ENCODE results near the gene GALNTL6.

The GALNTL6 gene

DNA sequence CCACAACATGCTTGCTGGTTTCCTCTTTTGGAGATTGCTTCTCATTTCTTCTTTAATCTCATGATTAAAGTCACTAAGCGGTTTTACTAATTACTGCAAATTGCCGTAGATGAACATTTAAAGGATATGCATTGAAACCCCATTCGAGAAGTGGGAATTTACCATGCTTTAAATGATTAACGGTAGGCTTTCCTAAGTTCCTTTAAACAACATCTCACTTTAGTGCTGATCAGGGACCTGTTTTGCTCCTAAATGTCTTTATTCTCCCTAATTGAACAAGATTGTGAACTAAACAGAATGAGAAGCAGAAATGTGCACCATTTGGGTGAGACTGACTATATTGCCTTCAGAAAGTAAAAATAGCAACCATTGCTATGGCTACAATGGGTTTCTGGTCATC is 430.3 kb downstream of the GALNTL6 start:
- no peak for DNase-seq

DNA sequence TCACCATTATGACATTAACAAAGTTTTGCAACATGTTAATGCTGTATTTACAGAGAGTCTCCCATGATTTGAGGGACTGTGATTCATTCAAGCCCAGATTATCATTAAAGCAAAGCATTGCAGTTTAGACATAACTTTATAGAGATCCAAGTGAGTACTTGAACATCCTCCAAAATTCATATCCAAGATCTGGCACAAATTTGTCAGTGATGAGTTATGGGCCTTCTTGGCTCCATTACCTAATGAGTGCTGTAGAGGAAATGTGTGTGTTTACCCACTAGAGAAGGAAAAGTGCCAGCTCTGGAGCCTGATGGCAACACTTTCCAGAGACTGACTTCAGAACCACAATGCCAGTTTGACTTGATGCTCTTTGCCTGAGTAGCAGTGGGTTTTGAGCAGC is 432.3 kb downstream of the GALNTL6 start:
- DNase-seq, result no peak

DNA sequence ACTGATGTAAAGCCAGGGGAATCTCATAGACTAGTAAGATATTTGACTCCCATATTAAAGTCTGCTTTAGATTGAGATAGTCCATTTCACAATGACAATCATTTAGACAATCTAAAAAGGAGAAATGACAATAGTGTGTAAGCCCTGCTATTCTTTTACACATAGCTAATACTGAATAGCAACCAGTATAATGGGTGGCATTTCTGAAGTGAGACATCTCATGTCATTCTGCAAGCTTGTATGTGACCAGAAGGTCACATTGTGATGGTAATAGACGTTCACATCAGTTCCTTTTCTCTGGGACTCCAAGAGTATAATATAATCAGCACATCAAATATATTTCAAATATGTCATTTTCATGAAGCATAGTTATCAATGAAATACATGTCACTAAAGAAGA is 440.2 kb downstream of the GALNTL6 start:
- no peak for DNase-seq

DNA sequence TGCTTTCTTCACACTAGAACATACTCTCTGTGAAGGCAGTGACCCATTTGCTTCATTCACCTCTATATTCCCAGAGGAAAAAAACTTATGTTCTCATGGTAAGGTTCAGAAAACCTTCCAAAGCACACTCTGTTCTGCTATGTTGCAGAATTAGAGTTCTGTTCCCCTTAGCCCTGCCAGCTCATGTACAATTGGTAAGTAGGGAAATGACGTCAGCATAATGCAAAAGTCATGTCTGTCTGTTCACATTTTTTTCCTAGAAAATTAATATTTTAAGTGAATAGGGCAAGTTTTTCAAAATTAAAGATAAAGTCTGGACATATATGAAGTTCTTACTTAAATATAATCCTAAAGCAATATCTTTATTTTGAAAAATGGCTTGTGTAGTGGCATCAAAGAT is 443.6 kb downstream of the GALNTL6 start:
- DNase-seq, result no peak

DNA sequence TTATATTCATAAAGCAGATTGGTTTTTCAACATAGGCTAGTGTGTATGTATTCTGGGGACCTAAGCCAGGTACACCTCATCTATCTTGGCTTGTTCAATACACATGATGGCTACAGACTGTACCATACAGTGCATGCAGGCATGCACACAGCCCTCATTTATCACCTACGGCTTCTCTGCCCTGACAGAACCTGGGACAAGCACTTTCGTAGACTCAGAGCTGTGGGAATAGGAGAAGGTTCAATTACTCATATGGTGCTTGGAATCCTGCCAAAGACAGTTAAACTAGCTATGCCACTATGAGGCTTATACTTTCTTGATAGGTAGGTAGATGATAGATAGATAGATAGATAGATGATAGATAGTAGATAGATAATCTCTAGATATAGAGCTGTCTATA is 457.2 kb downstream of the GALNTL6 start:
- DNase-seq, result peak; percentile 42

DNA sequence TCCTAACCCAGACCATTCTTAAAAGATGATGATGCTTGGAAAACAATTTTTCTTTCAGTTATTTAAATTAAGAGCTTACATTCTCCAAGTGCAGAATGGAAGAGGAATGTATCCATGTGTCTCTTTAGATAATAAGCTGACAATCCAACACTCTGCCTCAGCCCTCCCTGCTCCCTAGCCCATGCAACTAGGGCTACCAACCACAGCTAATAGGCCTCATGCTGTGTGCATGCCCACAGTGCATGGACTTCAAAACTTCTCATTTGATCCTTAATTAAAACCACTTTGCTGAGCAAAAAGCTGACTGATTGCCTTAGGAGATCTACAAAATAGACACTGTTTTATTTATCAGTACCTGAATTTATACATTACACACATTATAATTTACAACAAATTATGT is 473.9 kb downstream of the GALNTL6 start:
- no peak for DNase-seq

DNA sequence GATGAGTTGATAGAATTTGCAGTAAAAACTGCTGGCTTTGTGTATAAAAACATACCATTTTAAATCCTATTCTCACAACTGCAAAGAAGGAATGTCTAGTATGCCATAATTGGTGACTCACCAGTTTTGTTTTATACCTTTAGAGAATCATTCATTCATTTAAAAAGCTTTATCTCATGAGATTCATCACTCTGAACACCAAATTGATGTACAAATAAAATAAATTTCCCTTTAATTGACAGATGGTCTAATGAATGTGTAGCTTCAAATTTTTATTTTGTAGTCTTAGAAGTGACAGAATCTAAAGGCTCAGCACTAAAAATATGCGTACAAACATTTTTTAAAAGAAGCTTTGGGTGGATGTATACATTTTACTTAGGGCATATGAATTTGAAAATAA is 492.5 kb downstream of the GALNTL6 start:
- no peak for DNase-seq

DNA sequence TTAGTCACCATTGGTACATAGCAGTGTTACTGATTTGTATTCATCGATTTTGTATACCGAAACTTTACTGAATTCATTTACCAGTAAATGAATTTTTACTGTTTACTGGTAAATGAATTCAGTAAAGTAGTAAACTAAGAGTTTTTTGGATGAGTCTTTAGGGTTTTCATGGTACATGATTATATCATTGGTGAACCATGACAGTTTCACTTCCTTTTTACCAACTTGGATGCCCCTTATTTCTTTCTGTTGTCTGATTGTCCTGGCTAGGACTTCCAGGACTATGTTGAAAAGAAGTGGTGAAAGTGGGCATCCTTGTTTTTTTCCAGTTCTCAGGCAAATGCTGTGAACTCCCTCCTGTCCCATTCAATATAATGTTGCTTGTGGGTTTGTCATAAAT is 494.9 kb downstream of the GALNTL6 start:
- DNase-seq, result no peak

DNA sequence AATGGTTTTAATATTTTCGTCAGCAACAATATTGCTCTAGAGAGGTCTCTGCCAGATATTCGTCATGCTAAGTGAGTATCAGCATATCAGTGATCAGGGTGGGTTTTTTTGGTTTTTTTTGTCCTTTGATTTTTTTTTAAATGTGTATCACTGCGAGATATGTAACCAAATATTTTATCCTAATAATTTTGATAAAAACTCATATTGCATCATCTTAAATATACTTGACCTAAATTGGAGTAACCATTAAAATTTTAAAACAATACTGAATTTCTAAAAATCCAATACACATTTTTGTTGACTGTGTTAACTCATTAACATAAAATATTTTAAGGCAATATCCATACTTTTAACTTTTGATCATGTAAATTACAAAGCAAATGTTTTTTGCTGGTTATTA is 498.5 kb downstream of the GALNTL6 start:
- no peak for DNase-seq

DNA sequence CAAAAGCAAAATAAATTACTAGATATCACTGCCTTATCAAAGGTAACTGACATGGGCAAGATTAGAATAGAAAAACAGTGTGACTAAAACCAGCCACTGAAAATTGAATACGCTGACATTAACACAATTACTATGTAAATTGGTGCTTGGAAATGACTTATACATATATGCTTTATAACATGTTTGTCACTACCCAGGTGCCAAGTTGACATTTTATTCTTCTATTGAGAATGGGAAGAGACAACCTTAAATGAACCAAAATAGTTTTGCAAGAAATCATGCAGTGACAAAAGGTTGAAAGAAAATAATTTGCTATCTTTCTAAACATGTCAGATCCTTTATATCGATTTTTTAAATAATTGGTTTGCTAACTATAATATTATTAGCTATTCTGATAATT is 510.1 kb downstream of the GALNTL6 start:
- DNase-seq, result no peak

DNA sequence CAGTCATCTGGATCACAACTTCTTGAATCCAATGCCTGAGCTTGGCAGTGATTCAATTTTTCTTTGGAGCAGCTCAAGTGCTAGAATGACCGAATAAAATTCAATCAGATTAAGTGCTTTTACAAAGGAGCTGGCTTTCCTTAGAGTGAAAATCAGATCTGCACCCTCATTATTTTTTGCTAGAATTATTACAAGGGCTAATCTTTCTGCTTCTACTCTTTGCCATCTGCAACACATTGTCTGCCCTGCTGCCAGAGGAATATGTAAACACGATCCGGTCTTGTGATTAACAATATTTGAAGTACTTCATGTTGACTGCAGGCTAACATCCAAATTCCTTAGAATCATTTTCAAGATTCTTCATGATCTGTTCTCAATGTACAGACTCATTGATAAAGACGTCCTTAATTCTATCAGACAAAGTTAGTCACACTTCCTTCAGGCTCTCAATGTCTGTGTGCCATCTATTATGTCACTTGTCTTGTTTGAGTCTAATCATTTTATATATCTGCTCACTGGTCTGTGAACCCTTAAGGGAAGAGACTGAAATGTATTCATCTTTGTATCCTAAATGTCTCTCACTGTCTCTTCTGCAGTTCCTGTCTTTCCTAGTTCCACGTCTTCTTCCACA is 531.2 kb downstream of the GALNTL6 start:
- DNase-seq, result no peak

DNA sequence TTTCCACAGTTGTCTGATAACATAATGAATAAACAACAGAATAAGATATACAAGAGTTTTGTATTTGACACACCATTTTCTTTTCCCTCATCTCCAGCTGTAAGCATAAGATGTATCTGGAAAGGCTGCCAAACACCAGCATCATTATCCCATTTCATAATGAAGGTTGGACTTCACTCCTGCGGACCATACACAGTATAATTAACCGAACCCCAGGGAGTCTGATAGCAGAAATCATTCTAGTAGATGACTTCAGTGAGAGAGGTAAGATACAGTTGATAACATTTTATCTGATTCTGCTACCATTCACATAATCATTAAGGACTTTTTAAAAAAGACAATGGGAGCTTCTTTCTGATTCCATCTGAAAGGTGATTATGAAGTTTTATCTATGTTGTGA is 535.2 kb downstream of the GALNTL6 start:
- DNase-seq, result no peak

DNA sequence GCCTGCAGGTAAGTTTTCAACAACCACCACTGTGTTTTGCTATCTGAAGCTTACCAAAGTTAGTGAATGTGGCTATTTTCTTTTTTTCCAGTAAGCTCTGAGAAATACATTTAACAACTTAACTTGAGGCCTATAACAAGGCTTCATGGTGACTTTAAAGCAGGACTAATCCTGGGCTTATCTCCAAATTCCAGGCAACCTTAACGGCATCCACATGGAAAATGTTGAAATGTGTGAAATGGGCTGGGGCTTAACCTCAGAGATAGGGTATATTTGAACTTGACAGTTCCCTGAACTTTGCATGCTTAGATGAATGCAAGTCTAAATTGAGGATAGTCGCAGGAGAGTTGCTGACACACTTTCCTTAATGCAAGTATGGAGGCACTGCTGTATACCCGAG is 539.2 kb downstream of the GALNTL6 start:
- no peak for DNase-seq

DNA sequence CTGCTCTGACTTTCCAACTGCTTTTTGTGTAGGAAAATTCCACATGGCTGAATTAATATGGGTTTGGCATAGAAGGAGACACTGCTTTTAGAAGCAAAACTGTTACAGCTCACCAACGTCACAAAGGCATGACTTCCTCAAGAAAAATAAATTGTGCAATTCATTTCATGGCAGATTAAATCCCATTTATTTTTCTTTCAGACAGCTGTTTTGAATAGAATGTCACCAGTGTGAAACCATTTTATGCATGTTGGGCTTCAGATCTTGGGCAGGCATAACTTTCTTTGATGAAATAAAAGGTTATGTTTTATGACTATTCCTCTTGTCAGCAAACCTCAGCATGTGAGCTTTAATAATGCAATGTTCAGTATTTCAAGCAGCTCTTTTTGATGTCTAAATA is 542.8 kb downstream of the GALNTL6 start:
- DNase-seq, result no peak

DNA sequence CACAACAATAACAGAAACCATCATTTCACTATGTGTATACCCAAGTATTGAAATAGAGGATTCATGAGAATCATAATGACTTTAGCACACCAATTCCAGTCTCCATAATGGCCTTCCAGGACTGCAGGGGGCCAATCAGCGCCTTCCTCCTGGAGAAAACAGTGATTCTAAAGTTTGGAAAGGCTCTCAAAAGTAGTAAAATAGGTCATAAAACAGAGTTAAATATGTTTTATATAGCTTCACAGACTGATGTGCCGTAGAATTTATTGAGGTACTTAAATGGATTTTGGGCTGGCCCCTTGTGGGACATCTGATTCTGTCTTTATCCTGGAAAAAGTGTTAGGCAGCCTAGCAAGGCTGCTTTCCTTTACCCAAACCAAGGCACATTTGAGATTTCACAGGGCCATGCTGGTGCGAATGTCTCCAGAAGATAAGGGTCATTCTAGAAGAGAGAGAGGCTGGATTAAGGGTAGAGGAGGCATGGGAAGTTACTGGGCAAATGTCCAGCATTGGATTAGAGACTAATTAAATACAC is 543.9 kb downstream of the GALNTL6 start:
- no peak for DNase-seq

DNA sequence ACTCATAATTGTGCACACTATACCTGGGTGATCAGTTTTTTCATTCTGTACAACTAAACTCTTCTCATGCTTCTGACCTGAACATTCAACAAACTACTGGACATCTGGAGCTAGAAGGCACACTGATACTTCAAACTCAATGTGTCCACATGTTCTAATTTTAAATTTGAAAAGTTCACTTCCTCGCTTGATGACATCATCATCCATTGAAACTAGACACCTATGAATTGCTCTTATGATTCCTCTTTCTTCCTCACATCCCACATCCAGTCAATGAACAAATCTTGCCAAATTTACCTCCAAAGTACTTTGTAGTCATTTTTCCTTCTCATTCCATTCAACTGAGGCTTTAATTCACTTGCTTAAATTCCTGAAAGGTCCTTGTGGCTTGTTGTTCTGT is 549.4 kb downstream of the GALNTL6 start:
- no peak for DNase-seq

DNA sequence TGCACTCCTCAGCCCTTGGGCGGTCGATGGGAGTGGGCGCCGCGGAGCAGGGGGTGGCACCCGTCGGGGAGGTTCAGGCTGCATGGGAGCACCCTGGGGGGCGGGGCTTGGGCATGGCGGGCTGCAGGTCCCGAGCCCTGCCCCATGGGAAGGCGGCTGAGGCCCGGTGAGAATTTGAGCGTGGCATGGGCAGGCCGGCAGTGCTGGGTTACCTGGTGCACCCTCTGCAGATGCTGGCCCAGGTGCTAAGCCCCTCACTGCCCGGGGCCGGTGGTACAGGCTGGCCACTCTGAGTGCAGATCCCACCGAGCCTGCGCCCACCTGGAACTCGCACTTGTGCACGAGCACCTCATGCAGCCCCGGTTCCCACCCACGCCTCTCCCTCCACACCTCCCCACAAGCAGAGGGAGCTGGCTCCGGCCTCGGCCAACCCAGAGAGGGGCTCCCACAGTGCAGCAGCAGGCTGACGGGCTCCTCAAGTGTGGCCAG is 556.3 kb downstream of the GALNTL6 start:
- no peak for DNase-seq

DNA sequence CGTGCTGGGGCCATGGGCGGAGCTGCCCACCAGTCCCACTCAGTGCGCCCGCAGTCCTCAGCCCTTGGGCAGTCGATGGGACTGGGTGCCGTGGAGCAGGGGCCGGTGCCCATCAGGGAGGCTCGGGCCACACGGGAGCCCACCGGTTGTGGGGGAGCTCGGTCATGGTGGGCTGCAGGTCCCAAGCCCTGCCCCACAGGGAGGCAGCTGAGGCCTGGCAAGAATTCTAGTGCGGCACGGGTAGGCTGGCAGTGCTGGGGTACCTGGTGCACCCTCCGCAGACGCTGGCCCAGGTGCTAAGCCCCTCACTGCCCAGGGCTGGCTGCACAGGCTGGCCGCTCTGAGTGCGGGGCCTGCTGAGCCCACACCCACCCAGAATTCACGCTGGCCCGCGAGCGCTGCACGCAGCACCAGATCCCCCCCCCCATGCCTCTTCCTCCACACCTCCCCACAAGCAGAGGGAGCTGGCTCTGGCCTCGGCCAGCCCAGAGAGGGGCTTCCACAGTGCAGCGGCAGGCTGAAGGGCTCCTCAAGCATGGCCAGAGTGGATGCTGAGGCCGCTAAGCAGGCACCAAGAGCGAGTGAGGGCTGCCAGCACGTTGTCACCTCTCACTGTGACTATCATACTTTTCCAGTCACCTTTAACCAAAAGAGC is 564.4 kb downstream of the GALNTL6 start:
- no peak for DNase-seq

DNA sequence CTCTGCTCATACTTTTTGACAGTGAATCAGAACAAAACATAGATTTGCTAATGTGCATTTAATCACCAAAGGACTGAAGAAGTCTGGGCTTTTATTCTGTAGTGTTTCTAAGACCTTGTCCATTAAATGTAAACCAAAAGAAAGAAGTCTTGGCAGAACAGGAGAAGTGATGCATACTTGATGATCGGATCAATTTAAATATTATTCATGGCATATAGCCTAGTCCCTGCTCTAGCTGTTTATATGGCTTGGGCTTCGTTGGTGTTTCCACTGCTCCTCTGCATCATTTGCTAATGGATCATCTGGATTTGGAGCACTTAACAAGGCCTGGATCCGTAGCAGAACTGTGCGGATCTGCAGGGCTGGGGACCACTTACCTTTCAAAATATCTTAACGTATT is 566.6 kb downstream of the GALNTL6 start:
- DNase-seq, result no peak

DNA sequence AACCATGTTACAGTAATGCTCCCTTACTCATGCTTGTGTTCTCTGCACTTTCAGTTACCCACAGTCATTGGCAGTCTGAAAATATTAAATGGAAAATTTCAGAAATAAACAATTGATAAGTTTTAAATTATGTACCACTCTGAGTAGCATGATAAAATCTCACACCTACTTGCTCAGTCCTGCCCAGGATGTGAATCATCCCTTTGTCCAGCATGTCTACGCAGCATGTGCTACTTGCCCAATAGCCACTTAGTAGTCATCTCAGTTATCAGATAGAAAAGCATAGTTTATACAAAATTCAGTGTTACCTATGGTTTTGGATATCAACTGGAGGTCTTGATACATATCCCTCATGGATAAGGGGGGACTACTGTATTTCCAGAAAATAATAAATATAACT is 577.1 kb downstream of the GALNTL6 start:
- no peak for DNase-seq

DNA sequence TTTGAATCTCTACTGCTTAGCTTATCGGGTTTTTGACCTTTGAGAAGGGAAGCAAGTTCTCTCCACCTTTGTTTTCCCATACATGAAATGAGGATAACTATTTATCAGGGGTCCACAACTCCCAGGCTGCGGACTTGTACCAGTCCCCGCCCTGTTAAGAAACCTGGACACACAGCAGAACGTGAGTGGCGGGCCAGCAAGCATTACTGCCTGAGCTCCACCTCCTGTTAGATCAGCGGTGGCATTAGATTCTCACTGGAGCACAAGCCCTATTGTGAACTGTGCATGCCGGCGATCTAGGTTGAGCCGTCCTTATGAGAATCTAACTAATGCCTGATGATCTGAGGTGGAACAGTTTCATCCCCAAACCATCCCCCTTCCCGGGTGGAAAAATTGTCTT is 579.5 kb downstream of the GALNTL6 start:
- no peak for DNase-seq

DNA sequence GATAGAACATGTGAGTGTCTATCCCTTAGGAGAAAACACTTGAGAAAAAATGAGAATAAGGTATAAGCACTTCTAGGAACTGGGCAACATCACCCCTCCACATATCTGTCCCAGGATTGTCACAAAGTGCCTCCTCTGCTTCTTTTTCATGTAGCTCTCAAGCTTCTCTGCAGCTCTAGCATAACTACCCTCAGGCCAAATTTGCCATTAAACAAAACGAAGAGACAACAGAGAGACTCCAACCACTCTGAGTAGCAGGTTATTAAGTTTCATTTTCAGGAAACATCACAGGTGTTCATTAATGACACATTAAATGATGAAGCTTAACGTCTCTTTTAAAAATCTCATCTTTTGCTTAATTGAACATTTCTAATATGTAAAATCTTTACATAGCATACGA is 580.0 kb downstream of the GALNTL6 start:
- DNase-seq, result no peak

DNA sequence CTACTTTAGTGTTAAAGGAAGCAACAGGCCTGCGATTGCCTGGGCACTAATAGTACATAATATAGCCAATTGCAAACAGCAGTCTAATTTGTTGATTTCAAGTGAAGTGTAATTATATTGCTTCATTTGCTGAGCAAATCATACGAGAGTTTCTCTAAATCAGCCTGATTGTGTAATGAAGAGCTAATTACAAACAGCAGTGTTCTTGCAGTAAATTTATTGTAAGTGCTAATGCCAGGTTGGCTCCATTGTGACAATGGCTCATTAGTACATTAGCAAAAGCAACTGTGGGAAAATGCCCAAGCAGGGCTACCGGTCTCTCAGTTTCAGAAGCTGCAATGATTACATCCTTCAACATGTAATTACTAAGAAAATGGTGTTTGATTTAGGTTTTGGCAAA is 591.5 kb downstream of the GALNTL6 start:
- DNase-seq, result no peak

DNA sequence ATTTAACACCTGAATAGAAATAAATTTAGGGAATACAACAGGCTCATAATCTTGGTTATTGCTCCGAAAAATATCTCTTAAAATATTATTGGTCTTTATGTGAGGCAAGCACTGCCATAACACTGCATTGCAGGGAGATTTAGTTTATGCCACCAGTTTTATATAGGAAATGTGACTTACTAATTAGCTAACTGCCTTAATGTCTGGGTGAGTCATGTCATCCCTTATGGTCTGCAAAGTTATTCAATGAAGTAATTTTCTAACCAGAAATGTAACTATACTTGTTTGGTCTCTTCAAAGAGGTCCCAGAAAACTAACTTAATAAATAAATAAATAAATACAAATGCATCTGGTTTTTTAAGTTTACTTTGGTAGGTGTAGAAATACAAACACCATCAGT is 597.2 kb downstream of the GALNTL6 start:
- DNase-seq, result no peak

DNA sequence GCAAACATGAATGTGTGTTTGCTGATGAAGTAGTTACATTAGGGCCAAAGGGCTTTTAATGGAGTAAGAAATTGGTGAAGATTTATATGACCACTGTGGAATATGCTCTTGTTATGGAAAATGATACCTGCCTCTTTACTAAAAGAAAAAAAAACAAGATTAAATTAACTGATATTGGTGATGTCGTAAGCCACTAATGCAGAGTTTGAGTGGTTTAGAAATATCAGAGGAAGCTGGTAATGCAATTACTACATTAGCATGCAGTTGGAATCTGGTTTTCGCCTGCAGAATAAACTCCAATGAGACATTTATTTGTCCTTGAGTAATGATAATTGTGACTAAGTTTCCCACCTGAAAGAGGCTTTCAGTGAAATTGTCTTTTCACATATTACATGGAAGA is 597.9 kb downstream of the GALNTL6 start:
- DNase-seq, result no peak
